ENCODE measurements around the gene ZFYVE1.

Gene ZFYVE1

GRCh38 chr14:72925815-72926291 is 101.1 kb downstream of the ZFYVE1 start:
- H3K4me3 Mint-ChIP-seq: peak overlapping the region; percentile 92
- no peak overlapping the region for H3K27ac Mint-ChIP-seq
- peaks cover 10% of the 10 kb centered on the region for H3K27me3 Mint-ChIP-seq (ENCODE audit: low read depth, poor library complexity)
- peaks cover 13% of the 10 kb centered on the region for H3K36me3 Mint-ChIP-seq (ENCODE audit: low read depth)
- H3K4me1 Mint-ChIP-seq: peaks cover 16% of the 10 kb centered on the region
- peaks cover 9% of the 10 kb centered on the region for H3K9me3 Mint-ChIP-seq
- TF ChIP-seq CTCF (IDR thresholded peaks at IDR 0.05): no peak
- no peak for DNase-seq

- DNase-seq: no peak
- TF ChIP-seq CTCF (IDR thresholded peaks at IDR 0.05): no peak
- peak overlapping the region; percentile 92 for H3K4me3 Mint-ChIP-seq
- H3K27me3 Mint-ChIP-seq (ENCODE audit: low read depth, poor library complexity): peaks cover 10% of the 10 kb centered on the region
- H3K4me1 Mint-ChIP-seq: peaks cover 16% of the 10 kb centered on the region
- peaks cover 9% of the 10 kb centered on the region for H3K36me3 Mint-ChIP-seq (ENCODE audit: low read depth)
- no peak overlapping the region for H3K27ac Mint-ChIP-seq
- peaks cover 11% of the 10 kb centered on the region for H3K9me3 Mint-ChIP-seq
These were observed 101.6 kb downstream of the ZFYVE1 start for GRCh38 chr14:72925171-72925759.

GRCh38 chr14:72924337-72924736 is 102.6 kb downstream of the ZFYVE1 start:
- no peaks in the 10 kb centered on the region for H3K36me3 Mint-ChIP-seq (ENCODE audit: low read depth)
- H3K27me3 Mint-ChIP-seq (ENCODE audit: low read depth, poor library complexity): peaks cover 9% of the 10 kb centered on the region
- no peak overlapping the region for H3K4me3 Mint-ChIP-seq
- no peak for TF ChIP-seq CTCF (IDR thresholded peaks at IDR 0.05)
- peaks cover 16% of the 10 kb centered on the region for H3K4me1 Mint-ChIP-seq
- H3K27ac Mint-ChIP-seq: no peak overlapping the region
- peaks cover 11% of the 10 kb centered on the region for H3K9me3 Mint-ChIP-seq
- DNase-seq: no peak

DNA sequence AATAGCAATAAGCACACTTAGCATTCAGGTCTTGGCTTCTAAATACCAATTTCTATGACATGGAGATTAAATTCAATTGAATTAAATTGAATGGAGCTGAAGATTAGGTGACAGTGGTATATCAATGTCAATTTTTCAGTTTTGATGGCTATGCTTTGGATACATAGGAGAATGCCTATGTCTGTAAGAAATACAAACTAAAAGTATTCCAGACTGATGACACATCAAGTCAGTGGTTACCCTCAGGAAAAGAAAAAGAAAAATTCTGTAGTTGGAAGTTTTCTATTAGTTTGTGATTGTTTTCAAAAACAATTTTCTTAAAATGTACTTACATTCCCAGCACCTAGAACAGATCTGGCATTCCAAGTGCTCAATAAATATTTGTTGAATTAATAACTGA is 105.5 kb downstream of the ZFYVE1 start:
- Mint-ChIP-seq H3K36me3 (ENCODE audit: low read depth) (no peaks in the 10 kb centered on the region), H3K4me3 (no peak overlapping the region), H3K9me3 (peaks cover 11% of the 10 kb centered on the region), H3K4me1 (peaks cover 34% of the 10 kb centered on the region), H3K27me3 (ENCODE audit: low read depth, poor library complexity) (peaks cover 9% of the 10 kb centered on the region), H3K27ac (no peak overlapping the region)
- no peak for DNase-seq
- TF ChIP-seq CTCF (IDR thresholded peaks at IDR 0.05): no peak

DNA sequence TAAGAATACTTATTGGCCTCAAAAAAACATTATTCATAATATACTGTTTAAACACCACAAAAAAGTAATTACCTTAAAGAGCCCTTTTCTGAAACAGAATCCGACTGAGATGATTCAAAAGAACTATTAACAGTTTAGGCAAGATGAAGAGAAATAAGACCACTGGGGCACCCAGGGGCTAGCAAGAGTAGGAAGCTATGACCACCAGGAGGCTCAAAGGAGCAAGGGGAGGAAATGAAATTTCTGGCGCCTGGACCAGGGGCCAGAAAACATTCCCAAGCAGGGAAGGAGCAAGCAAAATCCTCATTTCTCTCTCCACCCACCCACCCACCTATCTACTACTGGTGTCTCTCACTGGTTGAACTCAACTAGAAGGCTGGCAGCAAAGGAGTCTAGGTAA is 106.9 kb downstream of the ZFYVE1 start:
- H3K27me3 Mint-ChIP-seq (ENCODE audit: low read depth, poor library complexity): peaks cover 3% of the 10 kb centered on the region
- no peaks in the 10 kb centered on the region for H3K36me3 Mint-ChIP-seq (ENCODE audit: low read depth)
- H3K4me1 Mint-ChIP-seq: peaks cover 24% of the 10 kb centered on the region
- H3K27ac Mint-ChIP-seq: no peak overlapping the region
- no peak for DNase-seq
- H3K9me3 Mint-ChIP-seq: peaks cover 11% of the 10 kb centered on the region
- no peak overlapping the region for H3K4me3 Mint-ChIP-seq
- no peak for TF ChIP-seq CTCF (IDR thresholded peaks at IDR 0.05)

Measured in nephron progenitor cell (in vitro differentiated cells).